ENCODE measurements around the gene VAV2.

The VAV2 gene

GRCh38 chr9:133735931-133736330 lies 256.2 kb downstream of the VAV2 start:
- DNase-seq, result no peak

- DNase-seq, result no peak
Observed at GRCh38 chr9:133735415-133735775, 256.7 kb downstream of the VAV2 start.

GRCh38 chr9:133734590-133735414 lies 257.3 kb downstream of the VAV2 start:
- DNase-seq, result no peak

GRCh38 chr9:133733796-133734533 lies 258.2 kb downstream of the VAV2 start:
- DNase-seq, result no peak

GRCh38 chr9:133733421-133733795 lies 258.7 kb downstream of the VAV2 start:
- no peak for DNase-seq

- no peak for DNase-seq
Observed at GRCh38 chr9:133732639-133733408, 259.3 kb downstream of the VAV2 start.

- no peak for DNase-seq
Observed at GRCh38 chr9:133731876-133732638, 260.1 kb downstream of the VAV2 start.

- no peak for DNase-seq
Observed at GRCh38 chr9:133730994-133731715, 261.0 kb downstream of the VAV2 start.

GRCh38 chr9:133729617-133730281 lies 262.4 kb downstream of the VAV2 start:
- DNase-seq, result no peak

GRCh38 chr9:133728856-133729616 lies 263.1 kb downstream of the VAV2 start:
- no peak for DNase-seq

- no peak for DNase-seq
Observed at GRCh38 chr9:133727876-133728441, 264.2 kb downstream of the VAV2 start.

- no peak for DNase-seq
Observed at GRCh38 chr9:133727277-133727875, 264.7 kb downstream of the VAV2 start.

GRCh38 chr9:133726401-133727276 lies 265.5 kb downstream of the VAV2 start:
- DNase-seq, result peak; percentile 76

- DNase-seq, result no peak
Observed at GRCh38 chr9:133725886-133726285, 266.2 kb downstream of the VAV2 start.

- peak; percentile 10 for DNase-seq
Observed at GRCh38 chr9:133718563-133719315, 273.4 kb downstream of the VAV2 start.

GRCh38 chr9:133717113-133718031 lies 274.8 kb downstream of the VAV2 start:
- DNase-seq, result peak; percentile 12

- DNase-seq, result peak; percentile 14
Observed at GRCh38 chr9:133716564-133717112, 275.5 kb downstream of the VAV2 start.
